Stimulated activated CD8-positive, alpha-beta memory T cell treated with anti-CD3 and anti-CD28 coated beads, Interleukin-12 subunit alpha, Interleukin-12 subunit beta, amount 100 ng/mL, for 4 hours (primary cell): ENCODE data around the gene MYO9B.
"Not testable (repeated sequence)": the region's sequence is repeated elsewhere in the genome, so short reads cannot be mapped to it uniquely, and the experiment has no call there.

Experiments used
- DNase-seq: peaks from one replicate; pipeline ENCODE4 v3.0.0-alpha.2; 2020; ENCODE audit warnings: low read depth

MYO9B gene

GRCh38 chr19:17090583-17090982 is 15.0 kb downstream of the MYO9B start:
- peak; percentile 35 for DNase-seq

GRCh38 chr19:17091758-17092333 is 16.3 kb downstream of the MYO9B start:
- no peak for DNase-seq

GRCh38 chr19:17092696-17093095 is 17.1 kb downstream of the MYO9B start:
- no peak for DNase-seq

DNA sequence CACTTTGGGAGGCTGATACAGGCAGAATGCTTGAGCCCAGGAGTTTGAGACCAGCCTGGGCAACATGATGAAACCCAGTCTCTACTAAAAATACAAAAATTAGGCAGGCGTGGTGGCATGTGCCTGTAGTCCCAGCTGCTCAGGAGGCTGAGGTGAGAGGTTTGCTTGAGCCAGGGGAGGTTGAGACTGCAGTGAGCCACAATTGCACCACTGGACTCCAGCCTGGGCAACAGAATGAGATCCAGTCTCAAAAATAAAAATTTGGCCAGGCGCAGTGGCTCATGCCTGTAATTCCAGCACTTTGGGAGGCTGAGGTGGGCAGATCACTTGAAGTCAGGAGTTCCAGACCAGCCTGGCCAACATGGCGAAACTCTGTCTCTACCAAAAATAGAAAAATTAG is 19.1 kb downstream of the MYO9B start:
- not testable (repeated sequence) for DNase-seq

GRCh38 chr19:17095141-17095919 is 19.8 kb downstream of the MYO9B start:
- no peak for DNase-seq

GRCh38 chr19:17097593-17098126 is 22.1 kb downstream of the MYO9B start:
- DNase-seq, result no peak

GRCh38 chr19:17098326-17098725 is 22.7 kb downstream of the MYO9B start:
- no peak for DNase-seq

DNA sequence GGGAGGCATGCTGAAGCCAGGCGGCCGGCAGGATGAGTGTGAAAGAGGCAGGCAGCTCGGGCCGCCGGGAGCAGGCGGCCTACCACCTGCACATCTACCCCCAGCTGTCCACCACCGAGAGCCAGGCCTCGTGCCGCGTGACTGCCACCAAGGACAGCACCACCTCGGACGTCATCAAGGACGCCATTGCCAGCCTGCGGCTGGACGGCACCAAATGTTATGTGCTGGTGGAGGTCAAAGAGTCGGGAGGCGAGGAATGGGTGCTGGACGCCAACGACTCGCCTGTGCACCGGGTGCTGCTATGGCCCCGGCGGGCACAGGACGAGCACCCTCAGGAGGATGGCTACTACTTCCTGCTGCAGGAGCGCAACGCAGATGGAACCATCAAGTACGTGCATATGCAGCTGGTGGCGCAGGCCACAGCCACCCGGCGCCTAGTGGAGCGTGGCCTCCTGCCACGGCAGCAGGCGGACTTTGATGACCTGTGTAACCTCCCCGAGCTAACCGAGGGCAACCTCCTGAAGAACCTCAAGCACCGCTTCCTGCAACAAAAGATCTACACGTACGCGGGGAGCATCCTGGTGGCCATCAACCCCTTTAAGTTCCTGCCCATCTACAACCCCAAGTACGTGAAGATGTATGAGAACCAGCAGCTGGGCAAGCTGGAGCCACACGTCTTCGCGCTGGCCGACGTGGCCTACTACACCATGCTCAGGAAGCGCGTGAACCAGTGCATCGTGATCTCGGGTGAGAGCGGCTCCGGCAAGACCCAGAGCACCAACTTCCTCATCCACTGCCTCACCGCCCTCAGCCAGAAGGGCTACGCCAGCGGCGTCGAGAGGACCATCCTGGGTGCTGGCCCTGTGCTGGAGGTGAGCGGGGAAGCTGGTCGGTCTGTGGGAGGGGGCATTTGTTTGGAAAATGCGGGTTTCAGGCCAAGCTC is 26.4 kb downstream of the MYO9B start:
- no peak for DNase-seq

DNA sequence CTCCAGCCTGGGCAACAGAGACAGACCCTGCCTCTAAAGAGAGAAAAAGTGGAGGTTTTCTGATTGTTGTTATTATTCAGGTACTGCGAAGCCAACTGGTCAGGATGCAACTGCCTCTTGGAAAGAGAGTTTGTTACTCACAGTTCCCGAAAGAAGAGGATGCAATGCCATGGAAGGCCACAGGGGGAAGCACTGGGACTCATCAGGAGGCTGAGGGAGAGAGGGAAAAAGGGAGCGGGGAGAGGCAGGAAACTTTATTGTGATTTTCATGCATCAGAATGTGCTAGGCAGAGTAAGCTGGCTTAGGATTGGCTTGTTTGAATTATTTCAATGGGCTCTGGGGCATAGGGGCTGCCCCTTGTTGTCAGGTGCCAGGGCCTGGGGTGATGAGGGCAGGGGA is 27.6 kb downstream of the MYO9B start:
- DNase-seq, result no peak

GRCh38 chr19:17104679-17105078 is 29.1 kb downstream of the MYO9B start:
- DNase-seq, result no peak

DNA sequence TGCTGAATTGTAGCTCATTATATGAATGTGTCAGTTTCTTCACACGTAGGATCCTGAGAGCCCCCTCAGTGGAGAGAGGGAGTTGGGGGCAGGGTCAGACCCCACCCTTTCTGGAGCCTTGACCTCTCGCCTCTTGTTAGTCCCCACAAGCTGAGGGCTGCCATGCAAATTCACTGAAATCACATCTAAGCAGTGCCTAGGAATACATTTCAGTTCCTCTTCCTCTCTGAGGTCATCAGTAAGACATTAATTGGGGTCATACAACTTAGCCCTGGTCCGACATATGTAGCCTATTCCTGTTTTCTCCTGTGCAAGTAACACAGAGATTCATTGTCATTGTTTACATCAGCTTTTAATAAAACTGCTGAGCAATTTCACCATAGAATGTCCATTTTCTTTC is 30.0 kb downstream of the MYO9B start:
- DNase-seq, result no peak

DNA sequence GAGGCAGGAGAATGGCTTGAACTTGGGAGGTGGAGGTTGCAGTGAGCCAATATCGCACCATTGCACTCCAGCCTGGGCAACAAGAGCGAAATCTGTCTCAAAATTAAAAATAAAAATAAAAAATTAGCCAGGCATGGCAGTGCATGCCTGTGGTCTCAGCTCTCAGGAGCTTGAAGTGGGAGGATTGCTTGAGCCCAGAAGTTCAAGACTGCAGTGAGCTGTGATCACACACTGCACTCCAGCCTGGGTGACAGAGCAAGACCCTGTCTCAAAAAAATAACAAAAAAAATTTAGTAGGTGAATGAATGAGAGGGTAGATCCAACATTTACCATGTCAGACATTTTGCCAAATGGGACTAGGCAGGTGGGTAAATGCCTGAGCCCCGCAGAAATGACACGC is 31.4 kb downstream of the MYO9B start:
- DNase-seq, result not testable (repeated sequence)

DNA sequence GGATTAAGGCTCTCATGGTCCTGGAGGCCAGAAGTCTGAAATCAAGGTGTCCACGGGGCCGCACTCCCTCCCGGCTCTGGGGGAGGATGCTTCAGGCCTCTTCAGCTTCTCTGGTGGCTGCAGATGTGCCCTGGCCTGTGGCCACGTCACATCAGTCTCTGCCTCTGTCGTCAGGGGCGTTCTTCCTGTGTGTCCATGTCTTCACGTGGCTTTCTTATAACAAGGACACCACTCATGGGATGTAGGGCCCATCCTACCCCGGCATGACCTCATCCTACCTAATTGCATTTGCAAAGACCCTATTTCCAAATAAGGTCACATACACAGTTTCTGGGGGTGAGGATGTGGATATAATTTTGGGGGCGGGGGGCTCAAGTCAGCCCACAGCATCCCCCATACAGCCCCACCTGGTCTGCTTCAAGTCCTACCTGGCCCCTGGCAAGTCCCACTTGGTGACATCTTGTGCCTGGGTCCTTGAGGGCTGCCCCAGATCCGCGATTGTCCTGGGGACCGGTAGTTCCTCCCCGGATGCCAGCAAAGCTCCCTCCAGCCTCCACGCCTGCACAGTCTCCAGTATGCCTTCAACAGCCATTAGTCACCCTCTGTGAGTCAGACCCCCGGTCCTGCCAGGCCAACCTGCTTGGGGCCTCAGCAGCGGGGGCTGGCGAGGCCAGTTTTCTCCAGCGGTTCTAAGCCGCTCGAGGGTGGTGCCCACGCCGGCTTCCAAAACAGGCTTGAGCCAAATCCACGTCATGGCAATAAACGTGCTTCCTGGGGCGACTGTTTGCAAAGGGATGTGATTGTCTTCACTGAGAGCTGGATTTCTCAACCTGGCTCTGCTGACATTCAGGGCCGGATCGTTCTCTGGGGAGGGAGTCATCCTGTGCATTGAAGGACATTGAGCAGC is 32.2 kb downstream of the MYO9B start:
- DNase-seq, result no peak

DNA sequence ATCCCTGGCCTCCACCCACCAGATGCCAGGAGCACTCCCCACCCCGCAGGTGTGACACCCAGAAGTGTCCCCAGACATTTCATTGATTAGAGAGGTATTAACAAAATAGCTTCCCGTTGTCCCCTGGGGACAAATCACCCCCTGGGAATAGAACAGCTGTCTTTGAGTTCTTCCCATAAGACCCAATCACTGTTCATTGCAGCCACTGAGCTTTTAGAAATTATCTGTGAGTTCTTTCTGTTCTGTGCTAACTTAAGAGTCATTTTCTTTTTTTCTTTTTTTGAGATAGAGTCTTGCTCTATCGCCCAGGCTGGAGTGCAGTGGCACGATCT is 32.8 kb downstream of the MYO9B start:
- DNase-seq, result no peak

DNA sequence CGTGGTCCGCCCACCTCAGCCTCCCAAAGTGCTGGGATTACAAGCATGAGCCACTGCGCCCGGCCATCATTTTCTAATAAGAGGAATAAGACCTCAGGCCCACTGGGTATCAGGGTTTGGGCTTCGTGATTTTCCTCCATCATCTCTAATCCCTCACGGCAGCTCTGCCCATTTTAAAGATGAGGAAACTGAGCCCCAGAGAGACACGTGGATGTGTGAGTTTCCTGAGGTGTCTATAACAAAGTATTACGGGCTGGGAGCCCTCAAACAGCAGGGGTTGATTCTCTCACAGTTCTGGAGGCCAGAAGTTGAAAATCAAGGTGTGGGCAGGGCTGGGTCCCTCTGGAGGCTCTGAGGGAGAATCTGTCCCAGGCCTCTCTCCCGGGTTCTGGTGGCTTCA is 33.7 kb downstream of the MYO9B start:
- no peak for DNase-seq

DNA sequence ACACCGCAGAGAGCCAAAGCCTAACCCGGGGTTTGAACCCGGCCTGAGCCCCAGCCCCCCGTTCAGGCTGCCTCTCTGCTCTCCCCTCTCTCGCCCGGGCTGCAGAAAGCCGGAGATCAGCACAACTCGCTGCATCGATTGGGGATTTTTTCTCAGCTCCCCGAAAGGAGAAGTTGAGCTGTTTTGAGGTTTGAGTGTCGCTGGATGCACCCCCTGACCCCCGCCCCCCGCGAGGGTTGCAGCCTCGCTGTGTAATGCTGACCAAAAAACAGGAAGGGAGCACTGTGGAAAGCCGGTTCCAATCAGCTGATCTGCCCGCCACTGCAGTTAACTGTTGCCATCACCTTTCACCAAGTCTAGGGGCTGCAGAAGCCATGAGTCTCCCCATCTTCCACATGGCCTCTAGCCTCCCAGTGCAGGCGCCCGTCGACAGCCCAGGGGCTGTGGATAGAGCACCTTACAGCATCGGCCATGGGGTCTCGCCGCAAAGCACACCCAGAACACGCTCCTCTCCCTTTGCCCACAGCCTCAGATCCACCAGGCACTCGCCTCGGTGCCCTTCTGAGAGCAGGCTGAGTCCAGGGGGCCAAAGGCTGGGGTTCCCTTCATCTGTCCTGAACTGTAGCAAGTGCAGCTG is 34.5 kb downstream of the MYO9B start:
- no peak for DNase-seq

DNA sequence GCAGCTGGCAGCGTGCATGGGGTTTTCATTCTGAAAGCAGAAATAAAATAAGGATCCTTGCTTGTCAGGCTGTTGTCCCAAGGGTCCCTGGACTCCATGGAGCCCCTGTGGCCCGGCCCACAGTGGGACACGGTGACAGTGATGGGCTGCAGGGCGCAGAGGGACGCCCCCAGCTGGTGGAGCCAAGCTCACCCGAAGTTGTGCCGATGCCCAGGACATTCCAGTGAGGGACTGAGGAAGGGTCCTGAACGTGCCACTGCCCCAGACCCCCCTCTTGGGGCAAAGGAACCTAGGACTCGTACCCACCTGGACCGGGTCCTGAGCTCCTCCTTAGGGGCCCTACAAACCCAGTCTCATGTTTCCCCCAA is 35.0 kb downstream of the MYO9B start:
- DNase-seq, result no peak

DNA sequence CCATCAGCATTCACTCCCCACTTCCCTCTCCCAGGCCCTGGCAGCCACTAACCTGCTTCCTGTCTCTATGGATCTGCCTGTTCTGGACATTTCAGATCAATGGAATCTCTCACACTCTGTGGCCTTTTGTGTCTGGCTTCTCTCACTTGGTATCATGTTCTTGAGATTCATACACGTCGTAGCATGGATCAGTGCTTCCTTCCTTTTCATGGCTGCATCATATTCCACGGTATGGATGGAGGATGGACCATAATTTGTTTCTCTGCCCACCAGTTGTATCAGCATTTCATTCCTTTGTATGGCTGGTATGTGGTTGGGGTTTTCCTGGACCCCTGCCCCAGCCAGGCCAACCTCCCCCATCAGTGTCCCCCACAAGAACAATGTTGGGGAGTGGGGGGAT is 36.2 kb downstream of the MYO9B start:
- DNase-seq, result no peak

DNA sequence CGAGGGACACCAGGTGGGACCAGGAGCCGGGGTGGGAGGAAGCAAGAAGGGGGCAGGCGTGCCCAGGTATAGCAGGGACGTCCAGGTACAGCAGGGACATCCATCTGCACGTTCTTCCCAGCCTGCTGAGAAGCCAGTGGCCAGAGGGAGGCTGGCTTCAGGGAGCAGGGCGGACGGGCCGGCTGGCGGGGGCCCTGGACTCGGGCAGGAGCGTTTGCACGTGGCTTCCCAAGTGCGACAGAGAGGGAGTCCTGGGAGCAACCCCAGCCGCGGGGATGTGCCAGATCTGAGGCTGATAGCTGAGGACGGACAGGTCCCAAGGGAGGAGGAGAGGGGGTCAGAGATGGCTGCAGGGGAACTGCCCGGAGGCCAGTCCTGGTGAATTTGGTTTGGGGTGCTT is 36.7 kb downstream of the MYO9B start:
- DNase-seq, result no peak

- DNase-seq, result no peak
These were observed 37.1 kb downstream of the MYO9B start for GRCh38 chr19:17112700-17113099.

GRCh38 chr19:17113127-17113785 is 37.7 kb downstream of the MYO9B start:
- DNase-seq, result no peak
